Stomach smooth muscle (tissue), 2 donors: ENCODE results near the gene TMEM213.

Experiments used
- H3K27ac ChIP-seq: one replicate; pipeline ENCODE4 v1.7.0; 2013; ENCODE audit warnings: mild to moderate bottlenecking, low read length, inconsistent platforms
- H3K27me3 ChIP-seq, 2 donors: one replicate each; pipeline ENCODE4 v1.7.0; 2013; ENCODE audit warnings: low read length in 2 of 2; ENCODE audit not compliant: insufficient read depth in 2 of 2, control insufficient read depth in 1 of 2
- H3K36me3 ChIP-seq, 2 donors: one replicate each; pipeline ENCODE4 v1.7.0; 2013; ENCODE audit warnings: low read length in 2 of 2; ENCODE audit not compliant: control insufficient read depth in 2 of 2, insufficient read depth in 2 of 2
- H3K4me1 ChIP-seq: one replicate; pipeline ENCODE4 v1.7.0; 2013; ENCODE audit warnings: low read length; ENCODE audit not compliant: control insufficient read depth, insufficient read depth
- H3K4me3 ChIP-seq, 2 donors: one replicate each; pipeline ENCODE4 v1.7.0; 2013; ENCODE audit warnings: low read length in 2 of 2
- H3K9ac ChIP-seq, 2 donors: one replicate each; pipeline ENCODE4 v1.7.0; 2013; ENCODE audit warnings: low read length in 2 of 2, mild to moderate bottlenecking in 1 of 2
- H3K9me3 ChIP-seq, 2 donors: one replicate each; pipeline ENCODE4 v1.7.0; 2013; ENCODE audit warnings: low read length in 2 of 2; ENCODE audit not compliant: control insufficient read depth in 2 of 2
- donor health status: healthy.
- donor health status: Pancreatic carcinoma.

The TMEM213 gene

GRCh38 chr7:138838166-138838565 lies 40.4 kb downstream of the TMEM213 start:
- no peaks in the 10 kb centered on the region for H3K9me3 ChIP-seq
- no peaks in the 10 kb centered on the region for H3K4me1 ChIP-seq
- no peak overlapping the region for H3K27ac ChIP-seq
- no peaks in the 10 kb centered on the region for H3K27me3 ChIP-seq
- peaks cover 0 to 5% of the 10 kb centered on the region in 2 donors for H3K36me3 ChIP-seq
- no peak overlapping the region for H3K4me3 ChIP-seq
- no peak overlapping the region for H3K9ac ChIP-seq

- Histone ChIP-seq H3K4me1 (no peaks in the 10 kb centered on the region), H3K9me3 (no peaks in the 10 kb centered on the region), H3K4me3 (no peak overlapping the region), H3K36me3 (peaks cover 0 to 2% of the 10 kb centered on the region in 2 donors), H3K27ac (no peak overlapping the region), H3K27me3 (no peaks in the 10 kb centered on the region), H3K9ac (no peak overlapping the region)
Observed at GRCh38 chr7:138842111-138842510, 44.3 kb downstream of the TMEM213 start.

- H3K4me1 ChIP-seq, result no peaks in the 10 kb centered on the region
- no peak overlapping the region for H3K27ac ChIP-seq
Observed at GRCh38 chr7:138843632-138844580, 46.1 kb downstream of the TMEM213 start.

GRCh38 chr7:138845711-138846110 lies 47.9 kb downstream of the TMEM213 start:
- H3K27me3 ChIP-seq, result no peaks in the 10 kb centered on the region
- H3K9me3 ChIP-seq, result no peaks in the 10 kb centered on the region
- no peak overlapping the region for H3K4me3 ChIP-seq
- H3K4me1 ChIP-seq, result no peaks in the 10 kb centered on the region
- H3K36me3 ChIP-seq, result peaks cover 0 to 3% of the 10 kb centered on the region in 2 donors
- no peak overlapping the region for H3K9ac ChIP-seq
- H3K27ac ChIP-seq, result no peak overlapping the region

More at GRCh38 chr7:138843632-138844580, 46.1 kb downstream of the TMEM213 start:
- Histone ChIP-seq H3K9ac (no peak overlapping the region), H3K9me3 (no peaks in the 10 kb centered on the region), H3K36me3 (no peaks in the 10 kb centered on the region), H3K27me3 (no peaks in the 10 kb centered on the region), H3K4me3 (no peak overlapping the region)

GRCh38 chr7:138848056-138848980 lies 50.5 kb downstream of the TMEM213 start:
- H3K27ac ChIP-seq, result no peak overlapping the region
- no peak overlapping the region for H3K9ac ChIP-seq
- no peaks in the 10 kb centered on the region for H3K27me3 ChIP-seq
- no peak overlapping the region for H3K4me3 ChIP-seq
- no peaks in the 10 kb centered on the region for H3K4me1 ChIP-seq
- peaks cover 0 to 3% of the 10 kb centered on the region in 2 donors for H3K36me3 ChIP-seq
- H3K9me3 ChIP-seq, result no peaks in the 10 kb centered on the region

- H3K4me3 ChIP-seq, result no peak overlapping the region
- H3K27ac ChIP-seq, result no peak overlapping the region
- H3K9me3 ChIP-seq, result no peaks in the 10 kb centered on the region
- no peaks in the 10 kb centered on the region for H3K4me1 ChIP-seq
- H3K27me3 ChIP-seq, result no peaks in the 10 kb centered on the region
- H3K9ac ChIP-seq, result no peak overlapping the region
- peaks cover 0 to 3% of the 10 kb centered on the region in 2 donors for H3K36me3 ChIP-seq
Observed at GRCh38 chr7:138849701-138850100, 51.9 kb downstream of the TMEM213 start.

GRCh38 chr7:138852469-138852868 lies 54.7 kb downstream of the TMEM213 start:
- no peaks in the 10 kb centered on the region for H3K4me1 ChIP-seq
- no peak overlapping the region for H3K9ac ChIP-seq
- H3K36me3 ChIP-seq, result peaks cover 0 to 3% of the 10 kb centered on the region in 2 donors
- H3K9me3 ChIP-seq, result no peaks in the 10 kb centered on the region
- no peak overlapping the region for H3K27ac ChIP-seq
- H3K27me3 ChIP-seq, result no peaks in the 10 kb centered on the region
- no peak overlapping the region for H3K4me3 ChIP-seq

- Histone ChIP-seq H3K27ac (no peak overlapping the region), H3K4me3 (no peak overlapping the region), H3K4me1 (no peaks in the 10 kb centered on the region), H3K9me3 (no peaks in the 10 kb centered on the region), H3K36me3 (peaks cover 0 to 3% of the 10 kb centered on the region in 2 donors), H3K9ac (no peak overlapping the region), H3K27me3 (no peaks in the 10 kb centered on the region)
Observed at GRCh38 chr7:138853448-138853847, 55.7 kb downstream of the TMEM213 start.

- Histone ChIP-seq H3K9me3 (no peaks in the 10 kb centered on the region), H3K36me3 (peaks cover 0 to 3% of the 10 kb centered on the region in 2 donors)
Observed at GRCh38 chr7:138854115-138854645, 56.4 kb downstream of the TMEM213 start.

GRCh38 chr7:138857728-138858127 lies 59.9 kb downstream of the TMEM213 start:
- H3K9ac ChIP-seq, result no peak overlapping the region
- no peaks in the 10 kb centered on the region for H3K4me1 ChIP-seq
- H3K9me3 ChIP-seq, result no peaks in the 10 kb centered on the region
- H3K27ac ChIP-seq, result no peak overlapping the region
- no peak overlapping the region for H3K4me3 ChIP-seq
- no peaks in the 10 kb centered on the region for H3K36me3 ChIP-seq
- no peaks in the 10 kb centered on the region for H3K27me3 ChIP-seq

More at GRCh38 chr7:138854115-138854645, 56.4 kb downstream of the TMEM213 start:
- Histone ChIP-seq H3K27ac (no peak overlapping the region), H3K9ac (no peak overlapping the region), H3K4me1 (no peaks in the 10 kb centered on the region), H3K27me3 (no peaks in the 10 kb centered on the region), H3K4me3 (no peak overlapping the region)
